ENCODE results near the gene SEPTIN5.
A peak's percentile ranks its signal among the peaks of the same experiment; 100 is the strongest.
"Not testable (repeated sequence)": the region's sequence is repeated elsewhere in the genome, so short reads cannot be mapped to it uniquely, and the experiment has no call there.

SEPTIN5 gene

DNA sequence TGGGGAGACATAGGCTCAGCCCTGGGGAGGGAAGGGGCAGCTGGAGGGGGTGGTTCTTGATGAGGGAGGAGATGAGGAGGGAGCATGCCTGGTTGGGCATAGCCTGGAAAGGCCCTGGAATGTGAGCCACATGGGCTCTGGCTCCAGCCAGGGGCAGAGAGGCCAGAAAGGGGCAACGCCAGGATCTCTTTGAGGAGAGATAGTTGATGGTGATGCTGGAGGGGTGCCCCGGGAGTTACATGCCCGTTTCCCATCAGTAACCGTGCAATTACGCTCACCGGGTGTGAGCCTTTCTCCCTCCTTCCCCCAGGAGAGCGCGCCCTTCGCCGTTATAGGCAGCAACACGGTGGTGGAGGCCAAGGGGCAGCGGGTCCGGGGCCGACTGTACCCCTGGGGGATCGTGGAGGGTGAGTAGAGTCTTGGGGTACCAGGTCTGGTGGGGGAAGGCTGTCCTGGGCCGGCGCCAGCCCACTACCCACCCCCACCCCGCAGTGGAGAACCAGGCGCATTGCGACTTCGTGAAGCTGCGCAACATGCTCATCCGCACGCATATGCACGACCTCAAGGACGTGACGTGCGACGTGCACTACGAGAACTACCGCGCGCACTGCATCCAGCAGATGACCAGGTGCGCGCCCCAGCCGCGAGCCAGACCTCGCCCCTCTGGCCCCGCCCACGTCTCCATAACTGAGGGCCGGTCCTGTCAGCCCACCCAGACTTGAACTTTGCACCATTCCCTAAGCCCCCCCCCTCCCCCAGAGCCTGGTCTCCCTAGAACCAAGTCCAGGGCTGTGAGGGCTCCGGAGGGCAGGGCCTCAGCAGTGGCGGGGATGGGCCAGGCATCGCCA lies 7.3 kb downstream of the SEPTIN5 start:
- DNase-seq, result no peak

- no peak for DNase-seq
These were observed 8.1 kb downstream of the SEPTIN5 start for GRCh38 chr22:19722178-19722981.

DNA sequence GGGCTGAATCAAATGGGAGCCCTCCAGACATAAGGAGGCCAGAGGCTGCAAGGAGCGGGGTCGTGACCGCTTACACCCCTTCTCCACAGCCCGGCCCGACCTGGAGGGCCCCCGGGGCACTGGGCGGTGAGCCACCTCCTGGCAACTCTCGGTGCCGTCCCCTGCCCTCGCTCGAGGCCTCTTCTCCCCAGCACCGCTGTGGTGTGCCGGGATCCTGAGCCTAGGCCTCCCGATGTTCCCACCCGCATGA lies 8.6 kb downstream of the SEPTIN5 start:
- no peak for DNase-seq

DNA sequence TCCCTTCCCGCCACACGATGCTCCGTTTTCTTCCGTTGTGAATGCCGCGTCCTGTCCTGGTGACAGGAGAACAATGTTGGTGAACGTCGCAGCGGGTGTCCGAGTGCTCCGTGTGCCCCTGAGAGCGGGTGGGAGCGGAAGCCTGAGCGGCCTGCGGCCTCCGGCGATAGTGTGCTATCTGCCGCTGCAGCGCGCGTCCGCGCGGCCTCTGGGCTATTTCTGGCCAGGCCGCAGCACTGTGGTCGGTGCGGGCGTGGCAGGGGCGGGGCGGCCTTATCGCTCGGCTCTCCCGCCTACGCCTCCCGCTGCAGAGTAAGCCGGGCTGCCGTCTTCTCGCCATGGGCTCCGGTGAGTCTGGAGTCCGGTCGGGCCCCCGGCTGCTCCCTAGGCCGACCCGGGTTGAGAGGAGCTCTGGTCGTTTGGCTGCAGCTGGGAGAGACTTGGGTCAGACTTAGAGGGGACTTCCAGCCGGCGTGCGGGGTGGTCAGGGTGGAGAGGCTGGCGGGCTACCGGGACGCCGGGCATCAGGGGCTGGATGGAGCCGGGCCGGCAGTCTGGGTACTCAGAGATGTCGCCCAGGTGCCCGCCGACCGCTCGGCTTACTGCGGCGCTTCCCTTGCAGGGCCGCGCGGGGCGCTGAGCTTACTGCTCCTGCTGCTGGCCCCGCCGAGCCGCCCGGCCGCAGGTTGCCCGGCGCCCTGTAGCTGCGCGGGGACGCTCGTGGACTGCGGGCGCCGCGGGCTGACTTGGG lies 9.1 kb downstream of the SEPTIN5 start, which contains the start of gene GP1BB:
Gene GP1BB, plus strand, starts transcription at position 308 of the 751 bp plus-strand sequence. Its CDS starts 31 bp downstream, at position 339.
- DNase-seq, result peak; percentile 22

DNA sequence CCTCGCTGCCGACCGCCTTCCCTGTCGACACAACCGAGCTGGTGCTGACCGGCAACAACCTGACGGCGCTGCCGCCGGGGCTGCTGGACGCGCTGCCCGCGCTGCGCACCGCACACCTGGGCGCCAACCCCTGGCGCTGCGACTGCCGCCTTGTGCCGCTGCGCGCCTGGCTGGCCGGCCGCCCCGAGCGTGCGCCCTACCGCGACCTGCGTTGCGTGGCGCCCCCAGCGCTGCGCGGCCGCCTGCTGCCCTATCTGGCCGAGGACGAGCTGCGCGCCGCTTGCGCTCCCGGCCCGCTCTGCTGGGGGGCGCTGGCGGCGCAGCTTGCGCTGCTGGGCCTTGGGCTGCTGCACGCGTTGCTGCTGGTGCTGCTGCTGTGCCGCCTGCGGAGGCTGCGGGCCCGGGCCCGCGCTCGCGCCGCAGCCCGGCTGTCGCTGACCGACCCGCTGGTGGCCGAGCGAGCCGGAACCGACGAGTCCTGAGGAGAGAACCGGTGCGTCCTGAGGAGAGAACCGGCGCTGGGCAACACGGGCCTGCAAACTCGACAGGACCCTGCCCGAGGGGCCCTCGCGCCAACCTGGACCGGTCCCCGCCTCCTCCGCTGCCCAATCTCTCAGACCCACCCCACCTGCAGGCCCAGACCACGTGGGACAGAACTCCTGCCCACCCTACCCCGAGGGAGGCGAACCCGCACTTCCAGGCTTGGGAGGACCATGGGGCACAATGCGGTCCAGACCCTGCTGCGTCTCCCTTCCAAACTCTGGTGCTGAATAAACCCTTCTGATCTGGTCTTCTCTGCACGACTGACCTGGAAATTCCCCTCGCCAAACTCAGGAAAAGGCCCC lies 9.9 kb downstream of the SEPTIN5 start:
- peak; percentile 8 for DNase-seq

GRCh38 chr22:19724927-19725661 lies 10.8 kb downstream of the SEPTIN5 start:
- no peak for DNase-seq

- not testable (repeated sequence) for DNase-seq
These were observed 11.9 kb downstream of the SEPTIN5 start for GRCh38 chr22:19726064-19726788.

GRCh38 chr22:19727310-19728150 lies 13.2 kb downstream of the SEPTIN5 start:
- no peak for DNase-seq

DNA sequence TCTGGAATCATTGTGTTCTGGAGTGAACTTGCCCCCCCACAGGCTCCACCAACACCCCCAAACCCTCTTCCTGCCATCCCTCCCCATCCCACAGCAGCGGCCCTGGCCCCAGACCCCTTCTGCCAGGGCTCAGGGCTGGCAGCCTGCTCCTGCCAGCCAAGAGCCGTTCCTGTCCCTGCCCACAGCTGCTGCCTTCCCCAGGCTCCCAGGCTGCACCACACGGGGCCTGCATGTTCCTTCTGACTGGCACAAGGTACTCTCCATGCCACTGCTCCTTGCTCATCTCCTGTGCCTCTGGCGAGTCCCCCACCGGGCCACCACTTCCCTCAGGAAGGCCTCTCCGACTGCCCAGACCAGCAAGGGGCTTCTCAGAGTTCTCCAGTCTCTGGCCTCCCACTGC lies 14.0 kb downstream of the SEPTIN5 start:
- DNase-seq, result no peak

DNA sequence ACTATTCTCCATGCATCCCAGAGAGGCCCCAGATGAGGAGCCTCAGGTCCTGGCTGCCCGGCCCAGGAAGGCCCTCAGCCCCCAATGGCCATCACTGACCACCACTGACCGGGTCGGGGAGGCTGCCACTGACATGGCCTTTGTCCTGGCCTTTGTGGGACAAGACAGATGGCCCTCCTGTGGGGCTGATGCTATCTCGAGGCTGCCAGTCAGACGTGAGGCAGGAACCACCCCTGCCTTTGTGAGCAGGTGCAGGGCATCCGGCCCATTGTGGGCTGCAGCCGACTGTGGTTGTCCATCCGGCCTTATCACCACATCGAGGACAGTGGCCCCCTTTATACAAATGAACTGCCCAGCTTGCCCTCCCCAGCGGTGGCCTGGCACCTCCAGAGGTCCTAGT lies 14.5 kb downstream of the SEPTIN5 start:
- DNase-seq, result no peak

DNA sequence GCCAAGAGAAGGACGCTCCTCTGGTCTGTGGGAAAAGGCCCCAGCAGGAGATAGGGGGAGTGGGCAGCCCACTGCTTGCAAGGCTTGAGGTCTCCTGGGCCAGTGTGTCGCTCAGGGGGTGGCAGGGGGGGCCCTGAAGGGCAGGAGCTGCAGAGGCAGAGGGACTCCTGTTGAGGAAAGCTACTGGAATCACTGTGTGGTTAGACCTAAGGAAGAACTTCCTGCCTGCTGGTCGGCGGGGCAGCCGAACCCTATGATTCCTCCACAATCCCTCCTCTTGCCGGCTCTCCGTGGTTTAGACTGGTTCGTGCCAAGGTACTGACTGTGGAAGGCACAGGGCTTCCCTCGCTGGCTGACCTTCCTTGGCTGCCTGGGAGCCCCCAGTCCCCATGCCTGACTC lies 15.2 kb downstream of the SEPTIN5 start:
- DNase-seq, result no peak

- no peak for DNase-seq
These were observed 15.9 kb downstream of the SEPTIN5 start for GRCh38 chr22:19730198-19730597.

- DNase-seq, result peak; percentile 89
These were observed 16.5 kb downstream of the SEPTIN5 start for GRCh38 chr22:19730655-19731360.

GRCh38 chr22:19731361-19732135 lies 17.2 kb downstream of the SEPTIN5 start:
- no peak for DNase-seq

- no peak for DNase-seq
These were observed 18.3 kb downstream of the SEPTIN5 start for GRCh38 chr22:19732403-19733113.

GRCh38 chr22:19733755-19734154 lies 19.5 kb downstream of the SEPTIN5 start:
- no peak for DNase-seq

DNA sequence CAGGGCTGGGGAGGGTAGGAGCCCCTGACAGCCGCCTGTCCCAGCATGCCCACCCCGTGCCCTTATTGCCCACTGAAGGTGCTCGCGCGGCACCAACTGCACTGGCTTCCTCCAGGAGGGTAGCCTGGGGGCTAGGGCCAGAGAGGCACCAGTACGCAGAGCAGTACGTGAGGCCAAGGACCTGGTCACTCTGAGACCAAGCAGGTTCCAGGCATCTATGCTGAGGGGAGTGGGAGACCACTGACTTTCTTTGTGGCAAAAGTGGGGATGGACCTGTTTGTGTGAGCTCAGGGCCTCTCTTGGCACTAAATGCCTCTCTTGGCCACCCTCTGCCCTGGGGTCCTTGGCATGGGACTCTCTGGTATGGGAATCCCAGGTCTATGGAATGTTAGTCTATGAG lies 19.9 kb downstream of the SEPTIN5 start:
- no peak for DNase-seq

DNA sequence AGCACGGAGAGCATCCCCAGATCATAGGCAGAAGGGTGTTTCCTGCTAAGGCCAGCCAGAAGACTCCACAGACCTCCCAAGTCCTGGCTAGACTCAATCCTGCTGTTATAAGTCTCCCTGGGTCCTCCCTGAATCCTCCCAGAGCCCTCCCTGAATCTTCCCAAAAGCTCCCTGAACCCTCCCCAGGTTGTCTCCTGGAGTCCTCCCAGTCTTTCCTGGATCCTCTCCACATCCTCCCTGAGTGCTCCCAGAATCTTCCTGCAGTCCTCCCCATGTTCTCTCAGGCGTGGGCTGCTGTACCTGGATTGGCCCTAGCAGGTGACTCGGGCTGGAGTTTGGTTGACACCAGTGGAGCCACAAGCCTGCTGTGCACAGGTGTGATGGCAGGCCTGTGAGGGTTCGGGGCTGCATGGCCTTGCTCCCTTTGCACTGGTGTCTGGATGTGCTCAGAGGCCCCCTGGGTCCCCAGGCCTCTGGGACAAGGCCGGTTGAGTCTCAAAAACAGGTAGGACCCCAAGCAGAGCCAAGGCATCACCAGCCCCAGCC lies 20.6 kb downstream of the SEPTIN5 start:
- no peak for DNase-seq
